A673 (cell line): ENCODE results near the gene SORBS2. TPM values are rescaled to one million over a fixed set of nuclear protein-coding genes. Genes with fewer than 3 reads are reported as not detected.
"Not testable (repeated sequence)": the region's sequence is repeated elsewhere in the genome, so short reads cannot be mapped to it uniquely, and the experiment has no call there.

Experiments used
- BruUV-seq: library from RNA; stranded (reverse); fragments of 400-500 nt; replicated peaks from 2 replicates; lab custom pipeline; 2021; lab: Mats Ljungman, UMichigan
- CTCF ChIA-PET: fragments of 300-600 bp; sonication (Branson Sonifier 250); formaldehyde crosslinking; loops from one replicate; lab custom pipeline; 2022; ENCODE audit warnings: antibody characterized with exemption; lab: Charles Lee
- POLR2A ChIA-PET: fragments of 300-600 bp; sonication (Branson Sonifier 250); formaldehyde crosslinking; loops from one replicate; lab custom pipeline; 2022; ENCODE audit warnings: antibody characterized with exemption; ENCODE audit not compliant: low non-redundant PET; lab: Charles Lee
- DNase-seq: peaks from one replicate; pipeline ENCODE4 v3.0.0-alpha.2; 2015; ENCODE audit warnings: low spot score
- H3K27ac ChIP-seq: fragments of 200-600 bp; sonication (generic); 2 replicates; pipeline ENCODE4 v1.5.1; 2016; ENCODE audit warnings: mixed run types, low read depth, mild to moderate bottlenecking, mixed read lengths, antibody characterized with exemption, low read length; ENCODE audit not compliant: poor library complexity, severe bottlenecking
- H3K27me3 ChIP-seq: fragments of 200-600 bp; sonication (generic); replicated peaks from 2 replicates; pipeline ENCODE4 v1.6.1; 2017; ENCODE audit warnings: mixed run types, low read depth, mild to moderate bottlenecking, mixed read lengths, antibody characterized with exemption, low read length; ENCODE audit not compliant: insufficient read depth, poor library complexity
- H3K36me3 ChIP-seq: fragments of 200-600 bp; sonication (generic); 2 replicates; pipeline ENCODE4 v1.6.1; 2016; ENCODE audit warnings: mixed run types, mild to moderate bottlenecking, mixed read lengths, antibody characterized with exemption, low read length; ENCODE audit not compliant: insufficient read depth, poor library complexity, severe bottlenecking
- H3K4me1 ChIP-seq: fragments of 200-600 bp; sonication (generic); 2 replicates; pipeline ENCODE4 v1.6.1; 2017; ENCODE audit warnings: mixed run types, mild to moderate bottlenecking, mixed read lengths, antibody characterized with exemption, low read length; ENCODE audit not compliant: insufficient read depth, poor library complexity, severe bottlenecking
- H3K4me3 ChIP-seq: fragments of 200-600 bp; sonication (generic); 2 replicates; pipeline ENCODE4 v1.5.1; 2016; ENCODE audit warnings: low read depth, mixed run types, mild to moderate bottlenecking, mixed read lengths, low read length; ENCODE audit not compliant: poor library complexity, severe bottlenecking
- H3K9me3 ChIP-seq: fragments of 200-600 bp; sonication (generic); 2 replicates; pipeline ENCODE4 v1.6.1; 2016; ENCODE audit warnings: mixed run types, low read depth, mild to moderate bottlenecking, mixed read lengths, antibody characterized with exemption, low read length; ENCODE audit not compliant: poor library complexity, severe bottlenecking
- EZH2 ChIP-seq: fragments of 200-600 bp; sonication (generic); IDR thresholded peaks from 2 replicates; pipeline ENCODE4 v1.6.1; 2017; ENCODE audit warnings: borderline replicate concordance, low read depth, mild to moderate bottlenecking, mixed read lengths, antibody characterized with exemption, low read length; ENCODE audit not compliant: poor library complexity, severe bottlenecking
- intact Hi-C: fragments of 100-400 bp; cut with micrococcal nuclease; formaldehyde crosslinking; loops from one replicate; pipeline ENCODE4 v1.10.0; 2022; ENCODE audit not compliant: unreplicated experiment
- total RNA-seq: library from RNA; stranded (reverse); gene quantifications from 2 replicates; pipeline ENCODE4 v1.2.3, GENCODE V29; 2021
- TF ChIP-seq, protein P1 (sequence below): fragments of 300-800, 200-600 bp; sonication (generic); conservative IDR thresholded peaks from 2 replicates; pipeline ENCODE4 v1.5.1; 2017; ENCODE audit warnings: low read depth, mild to moderate bottlenecking, antibody characterized with exemption, low read length, moderate library complexity, mixed read lengths

SORBS2 gene
- total RNA-seq, 1 experiment from 2014 or later: not detected

- Histone ChIP-seq H3K27me3 (peaks cover 8% of the 10 kb centered on the region), H3K9me3 (no peaks in the 10 kb centered on the region), H3K27ac (no peak overlapping the region), H3K36me3 (no peaks in the 10 kb centered on the region), H3K4me1 (peaks cover 5% of the 10 kb centered on the region), H3K4me3 (no peak overlapping the region)
- no peak for DNase-seq
- TF ChIP-seq, protein P1, sequence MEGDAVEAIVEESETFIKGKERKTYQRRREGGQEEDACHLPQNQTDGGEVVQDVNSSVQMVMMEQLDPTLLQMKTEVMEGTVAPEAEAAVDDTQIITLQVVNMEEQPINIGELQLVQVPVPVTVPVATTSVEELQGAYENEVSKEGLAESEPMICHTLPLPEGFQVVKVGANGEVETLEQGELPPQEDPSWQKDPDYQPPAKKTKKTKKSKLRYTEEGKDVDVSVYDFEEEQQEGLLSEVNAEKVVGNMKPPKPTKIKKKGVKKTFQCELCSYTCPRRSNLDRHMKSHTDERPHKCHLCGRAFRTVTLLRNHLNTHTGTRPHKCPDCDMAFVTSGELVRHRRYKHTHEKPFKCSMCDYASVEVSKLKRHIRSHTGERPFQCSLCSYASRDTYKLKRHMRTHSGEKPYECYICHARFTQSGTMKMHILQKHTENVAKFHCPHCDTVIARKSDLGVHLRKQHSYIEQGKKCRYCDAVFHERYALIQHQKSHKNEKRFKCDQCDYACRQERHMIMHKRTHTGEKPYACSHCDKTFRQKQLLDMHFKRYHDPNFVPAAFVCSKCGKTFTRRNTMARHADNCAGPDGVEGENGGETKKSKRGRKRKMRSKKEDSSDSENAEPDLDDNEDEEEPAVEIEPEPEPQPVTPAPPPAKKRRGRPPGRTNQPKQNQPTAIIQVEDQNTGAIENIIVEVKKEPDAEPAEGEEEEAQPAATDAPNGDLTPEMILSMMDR: no peak
- TF ChIP-seq EZH2: no peak
- no TSS peak for BruUV-seq
- ChIA-PET POLR2A (no interaction called here), CTCF (no interaction called here)
- intact Hi-C loops: no loop called here
Measured at GRCh38 chr4:185716577-185717376, 95.2 kb downstream of the SORBS2 start.

GRCh38 chr4:185716141-185716551, 95.8 kb downstream of the SORBS2 start:
- Histone ChIP-seq H3K27me3 (peaks cover 8% of the 10 kb centered on the region), H3K9me3 (no peaks in the 10 kb centered on the region), H3K4me3 (no peak overlapping the region), H3K4me1 (peaks cover 5% of the 10 kb centered on the region), H3K27ac (no peak overlapping the region), H3K36me3 (no peaks in the 10 kb centered on the region)
- ChIA-PET POLR2A (no interaction called here), CTCF (no interaction called here)
- no TSS peak for BruUV-seq
- no peak for TF ChIP-seq EZH2
- TF ChIP-seq, protein P1: no peak
- no peak for DNase-seq
- intact Hi-C loops: no loop called here

DNA sequence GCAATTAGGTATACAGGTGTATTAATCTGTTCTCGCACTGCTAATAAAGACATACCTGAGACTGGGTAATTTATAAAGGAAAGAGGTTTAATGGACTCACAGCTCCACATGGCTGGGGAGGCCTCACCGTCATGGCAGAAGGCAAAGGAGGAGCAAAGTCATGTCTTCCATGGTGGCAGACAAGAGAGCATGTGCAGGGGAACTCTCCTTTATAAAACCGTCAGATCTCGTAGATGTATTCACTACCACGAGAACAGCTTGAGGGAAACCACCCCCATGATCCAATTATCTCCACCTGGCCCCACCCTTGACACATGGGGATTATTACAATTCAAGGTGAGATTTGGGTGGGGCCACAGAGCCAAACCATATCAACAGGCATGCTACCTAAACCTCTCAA, 97.5 kb downstream of the SORBS2 start:
- intact Hi-C loops, H3K36me3 ChIP-seq, H3K27ac ChIP-seq, H3K4me1 ChIP-seq, H3K4me3 ChIP-seq, H3K27me3 ChIP-seq, POLR2A ChIA-PET, DNase-seq, CTCF ChIA-PET, BruUV-seq, H3K9me3 ChIP-seq: not testable (repeated sequence)

GRCh38 chr4:185713731-185714130, 98.3 kb downstream of the SORBS2 start:
- ChIA-PET POLR2A (no interaction called here), CTCF (no interaction called here)
- no TSS peak for BruUV-seq
- intact Hi-C loops: no loop called here
- Histone ChIP-seq H3K36me3 (no peaks in the 10 kb centered on the region), H3K27ac (no peak overlapping the region), H3K9me3 (no peaks in the 10 kb centered on the region), H3K27me3 (peaks cover 8% of the 10 kb centered on the region), H3K4me1 (peaks cover 5% of the 10 kb centered on the region), H3K4me3 (no peak overlapping the region)
- TF ChIP-seq, protein P1: no peak
- no peak for TF ChIP-seq EZH2
- DNase-seq: no peak
